Hepatocyte (in vitro differentiated cells): ENCODE data around the gene METRN. TPM values are rescaled to one million over a fixed set of nuclear protein-coding genes. Genes with fewer than 3 reads are reported as not detected.
"Not testable (repeated sequence)": the region's sequence is repeated elsewhere in the genome, so short reads cannot be mapped to it uniquely, and the experiment has no call there.

Experiments used
- DNase-seq: peaks from one replicate; pipeline ENCODE4 v3.0.0-alpha.2; 2016; ENCODE audit warnings: low spot score
- H2AFZ ChIP-seq: fragments of 200-600 bp; sonication (generic); 2 replicates; pipeline ENCODE4 v1.6.0; 2016; ENCODE audit warnings: antibody characterized with exemption, mild to moderate bottlenecking
- H3K27ac ChIP-seq: fragments of 200-600 bp; sonication (generic); 2 replicates; pipeline ENCODE4 v1.5.1; 2016; ENCODE audit warnings: mild to moderate bottlenecking
- H3K27me3 ChIP-seq: fragments of 200-600 bp; sonication (generic); 2 replicates; pipeline ENCODE4 v1.6.1; 2016
- H3K36me3 ChIP-seq: fragments of 200-600 bp; sonication (generic); replicated peaks from 2 replicates; pipeline ENCODE4 v1.5.1; 2016; ENCODE audit warnings: low read depth; ENCODE audit not compliant: insufficient read depth
- H3K4me1 ChIP-seq: fragments of 200-600 bp; sonication (generic); 2 replicates; pipeline ENCODE4 v1.5.1; 2016; ENCODE audit warnings: mild to moderate bottlenecking, moderate library complexity; ENCODE audit not compliant: insufficient read depth
- H3K4me2 ChIP-seq: fragments of 200-600 bp; sonication (generic); 2 replicates; pipeline ENCODE4 v1.6.0; 2016
- H3K4me3 ChIP-seq: fragments of 200-600 bp; sonication (generic); 2 replicates; pipeline ENCODE4 v1.5.1; 2016; ENCODE audit warnings: mild to moderate bottlenecking
- H3K79me2 ChIP-seq: fragments of 200-600 bp; sonication (generic); 2 replicates; pipeline ENCODE4 v1.6.0; 2017; ENCODE audit warnings: mild to moderate bottlenecking
- H3K9me2 ChIP-seq: fragments of 200-600 bp; sonication (generic); replicated peaks from 2 replicates; pipeline ENCODE4 v1.6.0; 2017; ENCODE audit warnings: mild to moderate bottlenecking; ENCODE audit not compliant: insufficient read depth
- H3K9me3 ChIP-seq: fragments of 200-600 bp; sonication (generic); 2 replicates; pipeline ENCODE4 v1.5.1; 2016; ENCODE audit warnings: low read depth, mild to moderate bottlenecking
- H4K20me1 ChIP-seq: fragments of 200-600 bp; sonication (generic); 2 replicates; pipeline ENCODE4 v1.6.0; 2016; ENCODE audit warnings: mild to moderate bottlenecking; ENCODE audit not compliant: insufficient read depth, poor library complexity, severe bottlenecking
- EZH2 ChIP-seq: fragments of 200-600 bp; sonication (generic); IDR thresholded peaks from 2 replicates; pipeline ENCODE4 v1.6.1; 2016; ENCODE audit warnings: antibody characterized with exemption, mild to moderate bottlenecking, borderline replicate concordance
- EZH2phosphoT487 ChIP-seq: fragments of 200-600 bp; sonication (generic); IDR thresholded peaks from one replicate; pipeline ENCODE4 v1.6.1; 2018; ENCODE audit warnings: antibody characterized with exemption, mild to moderate bottlenecking, low read depth, moderate library complexity; ENCODE audit not compliant: unreplicated experiment, severe bottlenecking
- WGBS: methylation state at CpG from one replicate; pipeline ENCODE4 v1.1.6; 2016; ENCODE audit warnings: low lambda C conversion rate; ENCODE audit errors: missing lambda C conversion rate; 5-methylcytosine and 5-hydroxymethylcytosine counted together
- polyA plus RNA-seq: library from polyadenylated mRNA; unstranded; fragments of >200 nt; fragmentation: Nextera tagmentation; extraction: Ambion mirVana; gene quantifications from 2 replicates; pipeline ENCODE4 v1.2.1, GENCODE V29; 2016
- total RNA-seq: library from RNA; depleted of rRNA; stranded (reverse); fragments of >200 nt; gene quantifications from 2 replicates; pipeline ENCODE4 v1.2.3, GENCODE V29; 2014
- TF ChIP-seq, protein P1 (sequence below): fragments of 200-600 bp; sonication (generic); IDR thresholded peaks from 2 replicates; pipeline ENCODE4 v1.5.1; 2016; ENCODE audit warnings: antibody characterized with exemption, mild to moderate bottlenecking; ENCODE audit not compliant: poor library complexity

Gene METRN
- total and polyA plus RNA-seq, 2 experiments from 2014 or later = 22.7 to 68.1 TPM

DNA sequence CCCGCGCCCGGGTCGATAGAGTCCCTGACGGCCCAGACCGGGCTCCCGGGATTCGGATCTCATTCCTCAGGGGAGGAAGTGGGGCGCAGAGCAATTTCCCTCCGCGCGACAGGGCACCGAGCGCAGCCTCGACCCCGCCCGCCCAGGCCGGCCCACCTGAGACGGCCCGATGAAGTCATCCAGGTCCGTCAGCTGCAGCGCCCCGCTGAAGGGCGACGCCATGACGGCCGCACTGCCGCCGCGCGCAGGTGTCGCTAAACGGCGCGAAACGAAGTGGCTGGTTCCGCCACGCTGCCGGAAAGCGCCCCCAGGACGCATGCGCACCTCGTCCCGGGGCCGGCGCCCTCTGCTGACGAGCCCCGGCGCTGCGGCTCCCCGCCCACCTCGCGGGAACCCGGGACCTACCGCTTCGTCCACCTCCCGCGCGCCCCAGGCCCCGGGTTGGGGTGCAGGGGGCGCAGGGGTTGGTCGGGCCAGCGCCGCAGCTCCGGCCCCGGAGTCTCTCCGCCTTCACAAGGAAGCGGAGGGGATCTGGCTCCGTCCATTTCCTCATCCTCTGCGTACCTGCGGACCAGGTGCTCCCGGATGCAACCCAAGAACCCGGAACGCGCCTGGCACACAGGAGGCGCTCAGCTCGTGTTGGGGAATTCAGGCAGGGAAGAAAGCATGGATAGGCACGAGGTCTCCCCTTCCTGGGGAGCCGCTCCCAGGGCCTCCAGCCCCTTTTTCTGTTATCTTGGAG is 26.0 kb downstream of the METRN start, which contains the start of gene CIAO3:
Gene CIAO3, minus strand, starts transcription at position 234 of the 742 bp plus-strand sequence. Its CDS starts 12 bp downstream, at position 222.
- WGBS = 2% methylated on average over 51 of the region's 79 CpGs
- Histone ChIP-seq H3K4me1 (peaks cover 11% of the 10 kb centered on the region), H3K9me3 (no peaks in the 10 kb centered on the region), H3K79me2 (peaks cover 13% of the 10 kb centered on the region), H3K4me3 (peak within 1 kb of the TSS; percentile 91), H4K20me1 (no peaks in the 10 kb centered on the region), H3K27me3 (no peaks in the 10 kb centered on the region), H3K36me3 (no peaks in the 10 kb centered on the region), H3K4me2 (peak within 1 kb of the TSS; percentile 99), H2AFZ (peak within 1 kb of the TSS; percentile 84), H3K27ac (peak within 1 kb of the TSS; percentile 79), H3K9me2 (no peaks in the 10 kb centered on the region)
- TF ChIP-seq EZH2 = no peak
- TF ChIP-seq, protein P1, sequence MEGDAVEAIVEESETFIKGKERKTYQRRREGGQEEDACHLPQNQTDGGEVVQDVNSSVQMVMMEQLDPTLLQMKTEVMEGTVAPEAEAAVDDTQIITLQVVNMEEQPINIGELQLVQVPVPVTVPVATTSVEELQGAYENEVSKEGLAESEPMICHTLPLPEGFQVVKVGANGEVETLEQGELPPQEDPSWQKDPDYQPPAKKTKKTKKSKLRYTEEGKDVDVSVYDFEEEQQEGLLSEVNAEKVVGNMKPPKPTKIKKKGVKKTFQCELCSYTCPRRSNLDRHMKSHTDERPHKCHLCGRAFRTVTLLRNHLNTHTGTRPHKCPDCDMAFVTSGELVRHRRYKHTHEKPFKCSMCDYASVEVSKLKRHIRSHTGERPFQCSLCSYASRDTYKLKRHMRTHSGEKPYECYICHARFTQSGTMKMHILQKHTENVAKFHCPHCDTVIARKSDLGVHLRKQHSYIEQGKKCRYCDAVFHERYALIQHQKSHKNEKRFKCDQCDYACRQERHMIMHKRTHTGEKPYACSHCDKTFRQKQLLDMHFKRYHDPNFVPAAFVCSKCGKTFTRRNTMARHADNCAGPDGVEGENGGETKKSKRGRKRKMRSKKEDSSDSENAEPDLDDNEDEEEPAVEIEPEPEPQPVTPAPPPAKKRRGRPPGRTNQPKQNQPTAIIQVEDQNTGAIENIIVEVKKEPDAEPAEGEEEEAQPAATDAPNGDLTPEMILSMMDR = peak; percentile 85
- DNase-seq = peak; percentile 97

- Histone ChIP-seq H3K4me1 (peaks cover 11% of the 10 kb centered on the region), H3K27me3 (no peaks in the 10 kb centered on the region)
- 93% methylated on average over 15 of the region's 15 CpGs for WGBS
Measured at GRCh38 chr16:741986-742629, 27.2 kb downstream of the METRN start.

DNA sequence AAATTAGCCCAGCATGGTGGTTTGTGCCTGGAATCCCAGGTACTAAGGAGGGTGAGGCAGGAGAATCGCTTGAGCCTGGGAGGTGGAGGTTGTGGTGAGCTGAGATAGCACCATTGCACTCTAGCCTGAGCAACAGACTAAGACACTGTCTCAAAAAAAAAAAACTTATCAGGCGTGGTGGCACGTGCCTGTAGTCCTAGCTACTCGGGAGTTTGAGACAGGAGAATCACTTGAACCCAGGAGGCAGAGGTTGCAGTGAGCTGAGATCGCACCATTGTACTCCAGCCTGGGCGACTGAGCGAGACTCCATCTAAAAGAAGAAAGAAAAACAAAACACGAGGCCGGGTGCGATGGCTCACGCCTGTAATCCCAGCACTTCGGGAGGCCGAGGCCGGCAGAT is 28.0 kb downstream of the METRN start:
- not testable (repeated sequence) for H3K9me3 ChIP-seq, H3K4me3 ChIP-seq, H3K4me2 ChIP-seq, H3K27me3 ChIP-seq, H3K9me2 ChIP-seq, H2AFZ ChIP-seq, DNase-seq, H4K20me1 ChIP-seq, H3K27ac ChIP-seq, H3K36me3 ChIP-seq
- peaks cover 11% of the 10 kb centered on the region for H3K4me1 ChIP-seq
- H3K79me2 ChIP-seq = peaks cover 13% of the 10 kb centered on the region
- 90% methylated on average over 14 of the region's 14 CpGs for WGBS

More at GRCh38 chr16:741986-742629, 27.2 kb downstream of the METRN start:
- H2AFZ ChIP-seq = no peak overlapping the region
- no peaks in the 10 kb centered on the region for H3K9me3 ChIP-seq
- TF ChIP-seq, protein P1 = no peak
- TF ChIP-seq EZH2phosphoT487 (no peak), EZH2 (no peak)
- H3K79me2 ChIP-seq = peaks cover 13% of the 10 kb centered on the region
- no peak for DNase-seq
- H3K36me3 ChIP-seq = no peaks in the 10 kb centered on the region
- no peaks in the 10 kb centered on the region for H3K9me2 ChIP-seq
- no peaks in the 10 kb centered on the region for H4K20me1 ChIP-seq
- peak overlapping the region; percentile 93 for H3K4me2 ChIP-seq
- H3K4me3 ChIP-seq = no peak overlapping the region
- H3K27ac ChIP-seq = no peak overlapping the region

- peaks cover 11% of the 10 kb centered on the region for H3K4me1 ChIP-seq
- H3K27ac ChIP-seq = no peak overlapping the region
- DNase-seq = no peak
- 87% methylated on average over 20 of the region's 21 CpGs for WGBS
- no peak overlapping the region for H3K4me2 ChIP-seq
- no peak overlapping the region for H2AFZ ChIP-seq
- no peaks in the 10 kb centered on the region for H3K36me3 ChIP-seq
- H3K9me3 ChIP-seq = no peaks in the 10 kb centered on the region
- peaks cover 13% of the 10 kb centered on the region for H3K79me2 ChIP-seq
- TF ChIP-seq, protein P1 = no peak
- TF ChIP-seq EZH2 (no peak), EZH2phosphoT487 (no peak)
- no peak overlapping the region for H3K4me3 ChIP-seq
- no peaks in the 10 kb centered on the region for H4K20me1 ChIP-seq
- H3K9me2 ChIP-seq = no peaks in the 10 kb centered on the region
- no peaks in the 10 kb centered on the region for H3K27me3 ChIP-seq
Measured at GRCh38 chr16:743794-744500, 29.0 kb downstream of the METRN start.
